Sigmoid colon (tissue), 4 donors: ENCODE data around the gene DISP2.
A peak's percentile ranks its signal among the peaks of the same experiment; 100 is the strongest.

Experiments
- EP300 ChIP-seq, 4 donors: sonication (generic); formaldehyde crosslinking; IDR thresholded peaks; one replicate each; pipeline ENCODE4 v1.6.1; 2017; ENCODE audit warnings: antibody characterized with exemption in 4 of 4
- POLR2A ChIP-seq, 2 donors: fragments of 450-650 bp; IDR thresholded peaks; one replicate each; pipeline ENCODE4 v1.6.1; 2016; ENCODE audit warnings: antibody characterized with exemption in 2 of 2, mild to moderate bottlenecking in 2 of 2, moderate library complexity in 2 of 2
- POLR2AphosphoS5 ChIP-seq, 4 donors: sonication (generic); formaldehyde crosslinking; IDR thresholded peaks; one replicate each; pipeline ENCODE4 v1.6.1; 2017; ENCODE audit warnings: antibody characterized with exemption in 4 of 4
- TF ChIP-seq, protein P1 (sequence below), 4 experiments: fragments of 450-650 bp in 3 of 4; fragments of 200-600 bp in 1 of 4; IDR thresholded peaks; one replicate each; pipeline ENCODE4 v1.5.1; 2016 to 2019; ENCODE audit warnings: antibody characterized with exemption in 4 of 4, mild to moderate bottlenecking in 3 of 4, moderate library complexity in 2 of 4

DNA sequence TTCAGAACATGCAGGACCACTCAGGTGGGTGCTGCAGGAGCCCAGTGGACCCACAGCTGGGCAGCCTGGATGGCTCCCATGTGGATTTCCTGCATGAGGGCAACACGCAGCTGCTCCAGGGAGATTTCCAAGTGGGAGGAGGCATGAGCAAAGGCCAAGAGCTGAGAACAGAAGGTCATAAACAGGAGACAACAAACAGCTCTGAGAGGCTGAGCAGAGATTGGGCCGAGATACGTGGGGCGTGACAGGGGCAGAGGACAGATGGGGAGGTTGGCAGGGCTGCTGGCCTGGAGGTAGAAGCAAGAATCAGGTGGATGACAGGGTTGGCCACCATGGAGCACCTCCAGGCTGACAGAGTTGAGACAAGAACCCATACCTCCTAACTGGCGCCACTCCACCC is 4.3 kb upstream of the DISP2 start:
- TF ChIP-seq, protein P1, sequence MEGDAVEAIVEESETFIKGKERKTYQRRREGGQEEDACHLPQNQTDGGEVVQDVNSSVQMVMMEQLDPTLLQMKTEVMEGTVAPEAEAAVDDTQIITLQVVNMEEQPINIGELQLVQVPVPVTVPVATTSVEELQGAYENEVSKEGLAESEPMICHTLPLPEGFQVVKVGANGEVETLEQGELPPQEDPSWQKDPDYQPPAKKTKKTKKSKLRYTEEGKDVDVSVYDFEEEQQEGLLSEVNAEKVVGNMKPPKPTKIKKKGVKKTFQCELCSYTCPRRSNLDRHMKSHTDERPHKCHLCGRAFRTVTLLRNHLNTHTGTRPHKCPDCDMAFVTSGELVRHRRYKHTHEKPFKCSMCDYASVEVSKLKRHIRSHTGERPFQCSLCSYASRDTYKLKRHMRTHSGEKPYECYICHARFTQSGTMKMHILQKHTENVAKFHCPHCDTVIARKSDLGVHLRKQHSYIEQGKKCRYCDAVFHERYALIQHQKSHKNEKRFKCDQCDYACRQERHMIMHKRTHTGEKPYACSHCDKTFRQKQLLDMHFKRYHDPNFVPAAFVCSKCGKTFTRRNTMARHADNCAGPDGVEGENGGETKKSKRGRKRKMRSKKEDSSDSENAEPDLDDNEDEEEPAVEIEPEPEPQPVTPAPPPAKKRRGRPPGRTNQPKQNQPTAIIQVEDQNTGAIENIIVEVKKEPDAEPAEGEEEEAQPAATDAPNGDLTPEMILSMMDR (IDR thresholded peaks at IDR 0.05): no peak
- TF ChIP-seq POLR2A (IDR thresholded peaks at IDR 0.05) (peak in 1 of 2 donors; percentile 20), POLR2AphosphoS5 (IDR thresholded peaks at IDR 0.05) (no peak), EP300 (IDR thresholded peaks at IDR 0.05) (no peak)
